ENCODE measurements around the gene FHAD1.
"Not testable (repeated sequence)": the region's sequence is repeated elsewhere in the genome, so short reads cannot be mapped to it uniquely, and the experiment has no call there.

FHAD1 gene

GRCh38 chr1:15295696-15296095, 48.7 kb downstream of the FHAD1 start:
- Histone ChIP-seq H3K27me3 (ENCODE audit: insufficient read depth, poor library complexity, severe bottlenecking) (no peaks in the 10 kb centered on the region), H3K4me1 (ENCODE audit: insufficient read depth, poor library complexity, severe bottlenecking) (no peaks in the 10 kb centered on the region), H3K9me3 (ENCODE audit: severe bottlenecking) (peaks cover 3% of the 10 kb centered on the region), H3K27ac (ENCODE audit: poor library complexity, severe bottlenecking) (no peak overlapping the region), H3K36me3 (ENCODE audit: low read depth) (no peaks in the 10 kb centered on the region), H3K4me3 (ENCODE audit: severe bottlenecking) (no peak overlapping the region)
- ATAC-seq (ENCODE audit: low read depth): no peak
- DNase-seq (ENCODE audit: low spot score): no peak
- TF ChIP-seq CTCF (IDR thresholded peaks at IDR 0.05; ENCODE audit: poor library complexity, severe bottlenecking): no peak

DNA sequence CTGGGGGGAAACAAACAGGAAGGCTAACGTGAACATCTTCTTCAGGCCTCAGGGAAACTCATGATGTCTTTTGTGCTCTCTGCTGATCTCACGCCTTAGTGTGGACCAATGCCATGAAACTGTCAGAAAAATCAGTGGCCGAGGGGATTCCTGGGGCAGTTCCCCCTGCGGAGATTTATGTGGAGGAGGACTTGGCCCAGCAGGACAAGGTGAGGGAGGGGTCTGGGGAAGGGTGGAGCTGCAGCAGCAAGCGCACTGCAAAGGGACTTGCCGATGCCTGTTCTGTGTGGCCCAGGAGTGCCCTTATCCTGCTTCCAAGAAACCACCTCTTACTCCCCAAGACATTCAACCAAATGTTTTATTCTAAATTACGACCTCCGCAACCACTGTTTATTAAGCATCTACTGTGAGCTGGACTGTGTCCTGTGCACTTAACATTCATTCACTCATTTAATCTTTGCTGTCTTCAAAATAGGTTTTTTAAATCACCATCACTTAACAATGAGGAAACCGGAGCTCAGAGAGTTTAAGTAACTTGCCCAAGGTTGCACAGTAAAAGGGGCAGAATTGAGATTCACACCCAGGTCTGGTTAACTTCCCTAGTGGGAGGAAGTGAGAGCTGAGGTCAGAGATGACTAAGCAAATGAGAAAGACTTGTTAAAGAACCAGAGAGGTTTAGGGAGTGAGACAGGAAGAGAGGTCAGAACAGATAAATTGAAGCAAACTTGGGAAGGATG, 49.7 kb downstream of the FHAD1 start:
- TF ChIP-seq CTCF (IDR thresholded peaks at IDR 0.05; ENCODE audit: poor library complexity, severe bottlenecking): no peak
- Histone ChIP-seq H3K27ac (ENCODE audit: poor library complexity, severe bottlenecking) (no peak overlapping the region), H3K4me3 (ENCODE audit: severe bottlenecking) (no peak overlapping the region), H3K36me3 (ENCODE audit: low read depth) (no peaks in the 10 kb centered on the region), H3K4me1 (ENCODE audit: insufficient read depth, poor library complexity, severe bottlenecking) (no peaks in the 10 kb centered on the region), H3K9me3 (ENCODE audit: severe bottlenecking) (peaks cover 3% of the 10 kb centered on the region), H3K27me3 (ENCODE audit: insufficient read depth, poor library complexity, severe bottlenecking) (no peaks in the 10 kb centered on the region)
- no peak for ATAC-seq (ENCODE audit: low read depth)
- DNase-seq (ENCODE audit: low spot score): no peak

DNA sequence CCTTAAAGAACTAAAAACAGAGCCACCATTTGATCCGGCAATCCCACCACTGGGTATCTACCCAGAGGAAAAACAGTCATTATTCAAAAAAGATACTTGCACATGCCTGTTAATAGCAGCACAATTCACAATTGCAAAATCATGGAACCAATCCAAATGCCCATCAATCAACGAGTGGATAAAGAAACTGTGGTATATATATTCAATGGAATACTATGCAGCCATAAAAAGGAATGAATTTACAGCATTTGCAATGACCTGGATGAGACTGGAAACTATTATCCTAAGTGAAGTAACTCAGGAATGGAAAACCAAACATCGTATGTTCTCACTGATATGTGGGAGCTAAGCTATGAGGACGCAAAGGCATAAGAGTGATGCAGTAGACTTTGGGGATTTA, 51.0 kb downstream of the FHAD1 start:
- H3K9me3 ChIP-seq (ENCODE audit: severe bottlenecking); H3K4me3 ChIP-seq (ENCODE audit: severe bottlenecking); H3K27me3 ChIP-seq (ENCODE audit: insufficient read depth, poor library complexity, severe bottlenecking); H3K36me3 ChIP-seq (ENCODE audit: low read depth); ATAC-seq (ENCODE audit: low read depth); DNase-seq (ENCODE audit: low spot score); H3K4me1 ChIP-seq (ENCODE audit: insufficient read depth, poor library complexity, severe bottlenecking); H3K27ac ChIP-seq (ENCODE audit: poor library complexity, severe bottlenecking): not testable (repeated sequence)

DNA sequence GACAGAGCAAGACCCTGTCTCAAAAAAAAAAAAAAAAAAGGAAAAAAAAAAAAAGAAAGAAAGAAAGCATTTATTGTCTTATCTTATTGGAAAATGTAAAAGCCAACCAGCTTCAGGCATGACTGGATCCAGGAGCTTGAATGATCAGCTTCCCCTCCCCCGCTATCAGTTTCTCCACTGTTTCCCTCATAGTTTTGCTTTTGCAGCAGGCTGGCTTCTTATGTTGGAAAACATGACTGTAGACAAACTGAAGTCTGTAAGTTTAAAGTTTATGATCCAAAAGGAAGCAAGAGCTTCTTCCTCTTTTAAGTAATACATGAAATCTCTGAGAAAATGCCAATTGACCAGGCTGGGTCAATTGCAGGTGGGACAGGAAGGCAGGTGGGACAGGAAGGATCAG, 52.2 kb downstream of the FHAD1 start:
- no peak overlapping the region for H3K4me3 ChIP-seq (ENCODE audit: severe bottlenecking)
- H3K36me3 ChIP-seq (ENCODE audit: low read depth): no peaks in the 10 kb centered on the region
- no peaks in the 10 kb centered on the region for H3K4me1 ChIP-seq (ENCODE audit: insufficient read depth, poor library complexity, severe bottlenecking)
- H3K27ac ChIP-seq (ENCODE audit: poor library complexity, severe bottlenecking): no peak overlapping the region
- no peak for ATAC-seq (ENCODE audit: low read depth)
- no peak for DNase-seq (ENCODE audit: low spot score)
- peaks cover 3% of the 10 kb centered on the region for H3K9me3 ChIP-seq (ENCODE audit: severe bottlenecking)
- TF ChIP-seq CTCF (IDR thresholded peaks at IDR 0.05; ENCODE audit: poor library complexity, severe bottlenecking): no peak
- H3K27me3 ChIP-seq (ENCODE audit: insufficient read depth, poor library complexity, severe bottlenecking): no peaks in the 10 kb centered on the region

DNA sequence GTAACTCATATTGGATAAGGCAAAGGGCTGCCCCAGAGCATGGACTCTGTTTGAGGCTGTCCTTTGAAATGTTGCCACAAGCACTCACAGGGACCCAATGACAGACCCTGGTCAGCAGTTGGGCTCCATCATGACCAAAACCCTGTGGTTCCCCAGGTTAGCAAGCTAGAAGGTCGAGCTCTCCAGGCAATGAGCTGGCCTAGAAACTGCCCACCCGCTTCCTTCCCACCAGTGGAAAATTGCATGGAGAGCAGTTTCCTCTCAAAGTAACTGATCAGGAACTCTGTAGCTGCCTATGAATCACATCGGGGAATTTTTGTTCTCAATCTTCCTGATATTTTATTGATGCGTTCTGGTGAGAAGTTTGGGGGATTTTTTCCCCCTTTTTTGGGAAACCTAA, 52.8 kb downstream of the FHAD1 start:
- no peaks in the 10 kb centered on the region for H3K36me3 ChIP-seq (ENCODE audit: low read depth)
- no peaks in the 10 kb centered on the region for H3K4me1 ChIP-seq (ENCODE audit: insufficient read depth, poor library complexity, severe bottlenecking)
- ATAC-seq (ENCODE audit: low read depth): no peak
- no peak overlapping the region for H3K4me3 ChIP-seq (ENCODE audit: severe bottlenecking)
- no peaks in the 10 kb centered on the region for H3K27me3 ChIP-seq (ENCODE audit: insufficient read depth, poor library complexity, severe bottlenecking)
- H3K9me3 ChIP-seq (ENCODE audit: severe bottlenecking): peaks cover 3% of the 10 kb centered on the region
- DNase-seq (ENCODE audit: low spot score): no peak
- TF ChIP-seq CTCF (IDR thresholded peaks at IDR 0.05; ENCODE audit: poor library complexity, severe bottlenecking): no peak
- no peak overlapping the region for H3K27ac ChIP-seq (ENCODE audit: poor library complexity, severe bottlenecking)
